Endothelial cell of umbilical vein (primary cell): ENCODE data around the gene ATP6V0E2. TPM values are rescaled to one million over a fixed set of nuclear protein-coding genes. Genes with fewer than 3 reads are reported as not detected.

Experiments used
- BruUV-seq: library from RNA; stranded (reverse); fragments of 400-500 nt; replicated peaks from 2 replicates; lab custom pipeline; 2021; lab: Mats Ljungman, UMichigan
- CTCF ChIA-PET: fragments of 300-600, 350-600 bp; sonication (Branson Sonifier 250); formaldehyde crosslinking; loops from one replicate; lab custom pipeline; 2021; ENCODE audit warnings: antibody characterized with exemption, inconsistent platforms; lab: Charles Lee
- POLR2A ChIA-PET: fragments of 300-600, 350-600 bp; sonication (Branson Sonifier 250); formaldehyde crosslinking; loops from one replicate; lab custom pipeline; 2021; ENCODE audit warnings: antibody characterized with exemption, inconsistent platforms; lab: Charles Lee
- DNase-seq: peaks from one replicate; pipeline ENCODE4 v3.0.0-alpha.2; 2011; ENCODE audit warnings: low read depth, low spot score
- FAIRE-seq: peaks from 2 replicates; lab custom pipeline; 2011; peaks lifted over from hg19 to GRCh38; lab: Jason Lieb, UNC
- H2AFZ ChIP-seq: 2 replicates; pipeline ENCODE4 v1.6.0; 2012; ENCODE audit warnings: low read depth, low read length, control low read depth, inconsistent platforms
- H3K27ac ChIP-seq: 2 replicates; pipeline ENCODE4 v1.5.1; 2011; ENCODE audit warnings: low read depth, mild to moderate bottlenecking, control low read depth, low read length, moderate library complexity; ENCODE audit not compliant: insufficient read depth
- H3K27me3 ChIP-seq, 2 experiments: 2 replicates each; pipeline versions ENCODE4 v1.6.0 to v1.6.1; 2011; ENCODE audit warnings: low read length in 2 of 2, mixed read lengths in 1 of 2; ENCODE audit not compliant: control insufficient read depth in 2 of 2, insufficient read depth in 2 of 2
- H3K36me3 ChIP-seq, 2 experiments: 2 replicates in 1 of 2; 3 replicates in 1 of 2; pipeline ENCODE4 v1.5.1; 2011; ENCODE audit warnings: low read length in 2 of 2, mild to moderate bottlenecking in 1 of 2, moderate library complexity in 1 of 2; ENCODE audit not compliant: control insufficient read depth in 2 of 2, insufficient read depth in 2 of 2; ENCODE audit errors: extremely low read depth in 1 of 2
- H3K4me1 ChIP-seq: 3 replicates; pipeline ENCODE4 v1.5.1; 2011; ENCODE audit warnings: mild to moderate bottlenecking, low read length; ENCODE audit not compliant: control insufficient read depth, insufficient read depth; ENCODE audit errors: extremely low read depth
- H3K4me2 ChIP-seq: 2 replicates; pipeline ENCODE4 v1.6.1; 2011; ENCODE audit warnings: low read length, control low read depth, mixed read lengths; ENCODE audit not compliant: insufficient read depth
- H3K4me3 ChIP-seq, 3 experiments: fragments of 200-600 bp in 1 of 3; sonication (generic), shearing (Covaris generic) in 1 of 3; replicated peaks in 1 of 3; 2 replicates each; pipeline ENCODE4 v1.5.1; 2011 to 2016; ENCODE audit warnings: control low read depth in 3 of 3, low read length in 3 of 3, mild to moderate bottlenecking in 2 of 3, inconsistent platforms in 1 of 3, low read depth in 1 of 3, moderate library complexity in 1 of 3; ENCODE audit not compliant: insufficient read depth in 1 of 3
- H3K79me2 ChIP-seq: 2 replicates; pipeline ENCODE4 v1.6.0; 2012; ENCODE audit warnings: low read length, inconsistent platforms; ENCODE audit not compliant: control insufficient read depth, insufficient read depth
- H3K9ac ChIP-seq: replicated peaks from 2 replicates; pipeline ENCODE3; 2011; ENCODE audit warnings: low read length, control low read depth; ENCODE audit not compliant: insufficient read depth; ENCODE audit errors: extremely low read depth
- H3K9me1 ChIP-seq: replicated peaks from 3 replicates; pipeline ENCODE4 v1.6.0; 2011; ENCODE audit warnings: mild to moderate bottlenecking, low read length; ENCODE audit not compliant: control insufficient read depth, insufficient read depth; ENCODE audit errors: extremely low read depth
- H3K9me3 ChIP-seq: replicated peaks from 2 replicates; pipeline ENCODE4 v1.5.1; 2012; ENCODE audit warnings: low read length, inconsistent platforms; ENCODE audit not compliant: control insufficient read depth, insufficient read depth
- H4K20me1 ChIP-seq: replicated peaks from 2 replicates; pipeline ENCODE3; 2011; ENCODE audit warnings: mild to moderate bottlenecking, low read length; ENCODE audit not compliant: control insufficient read depth, insufficient read depth; ENCODE audit errors: extremely low read depth
- EZH2 ChIP-seq: IDR thresholded peaks from 2 replicates; pipeline ENCODE4 v1.6.1; 2012; ENCODE audit warnings: borderline replicate concordance, low read depth, mild to moderate bottlenecking, moderate library complexity, low read length, inconsistent platforms; ENCODE audit not compliant: severe bottlenecking
- FOS ChIP-seq: IDR thresholded peaks from 2 replicates; pipeline ENCODE4 v1.6.1; 2011; ENCODE audit warnings: mild to moderate bottlenecking, low read length, moderate library complexity, borderline replicate concordance; ENCODE audit not compliant: insufficient read depth
- GATA2 ChIP-seq: IDR thresholded peaks from 2 replicates; pipeline ENCODE4 v1.7.0; 2011; ENCODE audit warnings: low read depth, mild to moderate bottlenecking, moderate library complexity, mixed read lengths, low read length; ENCODE audit not compliant: insufficient read length, insufficient read depth
- JUN ChIP-seq: IDR thresholded peaks from 2 replicates; pipeline ENCODE4 v1.6.1; 2011; ENCODE audit warnings: borderline replicate concordance, low read depth; ENCODE audit not compliant: insufficient read length, insufficient read depth
- MYC ChIP-seq: IDR thresholded peaks from one replicate; pipeline ENCODE4 v1.6.1; 2011; ENCODE audit warnings: mild to moderate bottlenecking, low read depth, low read length
- POLR2A ChIP-seq: IDR thresholded peaks from 2 replicates; pipeline ENCODE4 v1.6.1; 2012; ENCODE audit warnings: low read depth, mild to moderate bottlenecking, control low read depth, low read length
- POLR2AphosphoS5 ChIP-seq: IDR thresholded peaks from 2 replicates; pipeline ENCODE4 v1.6.1; 2012; ENCODE audit warnings: low read depth, mild to moderate bottlenecking, control low read depth, low read length, moderate library complexity; ENCODE audit not compliant: insufficient read depth
- dilution Hi-C: fragments of 300-500 bp; cut with MboI; formaldehyde crosslinking; loops from one replicate; pipeline ENCODE4 v1.15.0; 2019; ENCODE audit warnings: low sequenced_read_pairs; ENCODE audit not compliant: extremely low pct_ligation_motif_present
- intact Hi-C: fragments of 100-400 bp; cut with micrococcal nuclease; formaldehyde crosslinking; loops from one replicate; pipeline ENCODE4 v1.10.0; 2022
- polyA plus RNA-seq, 4 experiments: library from polyadenylated mRNA; depleted of rRNA in 3 of 4; stranded (reverse) in 3 of 4; unstranded in 1 of 4; fragments of >200 nt; gene quantifications; 2 replicates each; pipeline versions ENCODE4 v1.2.1 to v1.2.3, GENCODE V29; 2011 to 2012; ENCODE audit warnings: missing spikeins in 1 of 4
- total RNA-seq: library from RNA; stranded (reverse); gene quantifications from 2 replicates; pipeline ENCODE4 v1.2.3, GENCODE V29; 2021
- TF ChIP-seq, protein P1 (sequence below), 2 donors: IDR thresholded peaks; 1 replicate in 1 of 2; 2 replicates in 1 of 2; pipeline ENCODE4 v1.5.1; 2011; ENCODE audit warnings: low read length in 2 of 2, mild to moderate bottlenecking in 2 of 2, moderate library complexity in 2 of 2, control low read depth in 1 of 2, inconsistent platforms in 1 of 2, low read depth in 1 of 2; ENCODE audit not compliant: insufficient read depth in 1 of 2; ENCODE audit errors: extremely low read depth in 1 of 2
- TF ChIP-seq, protein P2 (sequence below): IDR thresholded peaks from 2 replicates; pipeline ENCODE4 v1.6.1; 2011; ENCODE audit not compliant: insufficient read depth, insufficient read length

Gene ATP6V0E2
- total and polyA plus RNA-seq, 2 donors (not counting 3 experiments of a cell fraction or from before 2014, with no cell fraction given) = 27.8 to 36.8 TPM

- no peaks in the 10 kb centered on the region for H3K4me1 ChIP-seq
- H4K20me1 ChIP-seq = no peaks in the 10 kb centered on the region
- no peak overlapping the region for H2AFZ ChIP-seq
- peaks cover 0 to 2% of the 10 kb centered on the region in 2 experiments for H3K36me3 ChIP-seq
- TF ChIP-seq POLR2AphosphoS5 (no peak), POLR2A (no peak), GATA2 (no peak), MYC (no peak), FOS (no peak), JUN (no peak), EZH2 (no peak)
- TF ChIP-seq, protein P1, sequence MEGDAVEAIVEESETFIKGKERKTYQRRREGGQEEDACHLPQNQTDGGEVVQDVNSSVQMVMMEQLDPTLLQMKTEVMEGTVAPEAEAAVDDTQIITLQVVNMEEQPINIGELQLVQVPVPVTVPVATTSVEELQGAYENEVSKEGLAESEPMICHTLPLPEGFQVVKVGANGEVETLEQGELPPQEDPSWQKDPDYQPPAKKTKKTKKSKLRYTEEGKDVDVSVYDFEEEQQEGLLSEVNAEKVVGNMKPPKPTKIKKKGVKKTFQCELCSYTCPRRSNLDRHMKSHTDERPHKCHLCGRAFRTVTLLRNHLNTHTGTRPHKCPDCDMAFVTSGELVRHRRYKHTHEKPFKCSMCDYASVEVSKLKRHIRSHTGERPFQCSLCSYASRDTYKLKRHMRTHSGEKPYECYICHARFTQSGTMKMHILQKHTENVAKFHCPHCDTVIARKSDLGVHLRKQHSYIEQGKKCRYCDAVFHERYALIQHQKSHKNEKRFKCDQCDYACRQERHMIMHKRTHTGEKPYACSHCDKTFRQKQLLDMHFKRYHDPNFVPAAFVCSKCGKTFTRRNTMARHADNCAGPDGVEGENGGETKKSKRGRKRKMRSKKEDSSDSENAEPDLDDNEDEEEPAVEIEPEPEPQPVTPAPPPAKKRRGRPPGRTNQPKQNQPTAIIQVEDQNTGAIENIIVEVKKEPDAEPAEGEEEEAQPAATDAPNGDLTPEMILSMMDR (IDR thresholded peaks at IDR 0.05; ENCODE audit: extremely low read depth in 1 of 2, insufficient read depth in 1 of 2, low read depth in 1 of 2, low read length in 2 of 2) = no peak
- TF ChIP-seq, protein P2, sequence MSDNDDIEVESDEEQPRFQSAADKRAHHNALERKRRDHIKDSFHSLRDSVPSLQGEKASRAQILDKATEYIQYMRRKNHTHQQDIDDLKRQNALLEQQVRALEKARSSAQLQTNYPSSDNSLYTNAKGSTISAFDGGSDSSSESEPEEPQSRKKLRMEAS = no peak
- no peak overlapping the region for H3K4me2 ChIP-seq
- no peaks in the 10 kb centered on the region for H3K9me3 ChIP-seq
- FAIRE-seq = no peak
- ChIA-PET CTCF (interaction anchor here (1.0 to 2.5 kb wide), 3 partner anchors 12 to 43 kb away, joined by 3 to 12 read pairs (median 9); partner anchors contain the start of gene ZNF862), POLR2A (no interaction called here)
- H3K79me2 ChIP-seq = no peaks in the 10 kb centered on the region
- intact Hi-C loops (no loop called here), dilution Hi-C loops (no loop called here)
- H3K27me3 ChIP-seq = no peaks in the 10 kb centered on the region
- no peak overlapping the region for H3K4me3 ChIP-seq
- H3K9me1 ChIP-seq = no peaks in the 10 kb centered on the region
- no peak for DNase-seq
- no peak overlapping the region for H3K9ac ChIP-seq
- no TSS peak for BruUV-seq
- H3K27ac ChIP-seq = no peak overlapping the region
Measured at GRCh38 chr7:149850007-149850594, 23.7 kb upstream of the ATP6V0E2 start.
